NCI-H2196 (cell line): ENCODE measurements around the gene FAM177A1.
A peak's percentile ranks its signal among the peaks of the same experiment; 100 is the strongest.

Source experiments
- DNase-seq: peaks from one replicate; lab custom pipeline; 2025; ENCODE audit not compliant: unreplicated experiment; lab: John Stamatoyannopoulos, UW

FAM177A1 gene

DNA sequence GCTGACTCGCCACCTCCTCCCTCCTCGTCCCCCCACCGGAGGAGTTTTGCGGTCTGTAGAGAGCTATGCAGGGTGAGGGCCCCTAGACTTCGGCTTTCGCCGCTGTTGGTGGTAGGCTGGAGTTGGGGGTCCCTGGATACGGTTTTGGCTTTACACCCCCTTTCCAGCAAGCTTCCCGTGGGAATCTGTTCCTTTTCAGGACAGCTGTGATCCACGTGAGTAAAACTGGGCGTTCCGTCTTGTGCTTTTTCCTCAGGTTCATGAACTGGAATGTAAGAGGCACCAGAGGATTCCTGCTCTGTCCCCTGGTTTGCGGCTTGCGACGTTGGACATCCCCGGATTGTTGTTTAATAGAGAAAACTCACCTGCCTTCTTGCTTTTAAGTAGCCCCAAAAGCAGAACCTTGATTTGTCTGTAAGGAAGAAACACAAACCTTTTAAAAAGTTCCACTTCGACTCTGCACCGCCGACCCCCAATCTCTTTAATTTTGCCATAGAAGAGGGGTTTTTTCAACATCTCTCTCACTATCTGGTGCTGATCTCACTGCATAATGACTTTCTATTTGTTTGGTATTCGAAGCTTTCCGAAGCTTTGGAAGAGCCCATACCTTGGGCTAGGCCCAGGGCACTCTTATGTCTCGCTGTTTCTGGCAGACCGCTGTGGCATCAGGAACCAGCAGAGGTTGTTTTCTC lies 76.8 kb downstream of the FAM177A1 start:
- DNase-seq = peak; percentile 37

DNA sequence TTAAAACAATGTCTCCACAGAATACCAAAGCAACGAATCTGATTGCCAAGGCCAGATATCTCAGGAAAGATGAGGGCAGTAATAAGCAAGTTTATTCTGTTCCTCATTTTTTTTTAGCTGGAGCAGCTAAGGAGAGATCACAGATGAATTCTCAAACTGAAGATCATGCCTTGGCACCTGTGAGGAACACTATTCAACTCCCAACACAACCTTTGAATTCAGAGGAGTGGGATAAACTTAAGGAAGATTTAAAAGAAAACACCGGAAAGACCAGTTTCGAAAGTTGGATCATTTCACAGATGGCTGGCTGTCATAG lies 77.3 kb downstream of the FAM177A1 start:
- DNase-seq = no peak

GRCh38 chr14:35124127-35124526 lies 78.1 kb downstream of the FAM177A1 start:
- DNase-seq = no peak
